Suprapubic skin (tissue), 4 donors: ENCODE data around the gene C19orf12.

Experiments used
- CTCF ChIP-seq, 2 donors: fragments of 200-600 bp in 1 of 2; fragments of 450-650 bp in 1 of 2; sonication (generic) in 1 of 2; IDR thresholded peaks; one replicate each; pipeline ENCODE4 v1.5.1; 2016 to 2019; ENCODE audit warnings: antibody characterized with exemption in 2 of 2, mild to moderate bottlenecking in 1 of 2, moderate library complexity in 1 of 2
- POLR2A ChIP-seq, 2 donors: fragments of 450-650 bp; IDR thresholded peaks; one replicate each; pipeline ENCODE4 v1.6.1; 2017; ENCODE audit warnings: antibody characterized with exemption in 2 of 2, mild to moderate bottlenecking in 2 of 2, moderate library complexity in 2 of 2
- POLR2AphosphoS5 ChIP-seq, 3 donors: sonication (generic); formaldehyde crosslinking; IDR thresholded peaks; one replicate each; pipeline ENCODE4 v1.6.1; 2017; ENCODE audit warnings: antibody characterized with exemption in 3 of 3

- TF ChIP-seq POLR2A (IDR thresholded peaks at IDR 0.05) (no peak), CTCF (IDR thresholded peaks at IDR 0.05) (no peak), POLR2AphosphoS5 (IDR thresholded peaks at IDR 0.05) (no peak)
These were observed 34.9 kb upstream of the C19orf12 start for GRCh38 chr19:29750001-29750400.
